Neural progenitor cell (in vitro differentiated cells): ENCODE results near the gene CFAP61.

ENCODE experiments used
- CTCF ChIP-seq: fragments of 200-600 bp; sonication (generic); IDR thresholded peaks from 2 replicates; pipeline ENCODE4 v1.5.1; 2017; ENCODE audit warnings: antibody characterized with exemption, mild to moderate bottlenecking
- EZH2 ChIP-seq: fragments of 200-600 bp; sonication (generic); IDR thresholded peaks from 2 replicates; pipeline ENCODE4 v1.6.1; 2017; ENCODE audit warnings: antibody characterized with exemption, mild to moderate bottlenecking, moderate library complexity
- EZH2phosphoT487 ChIP-seq: fragments of 200-600 bp; sonication (generic); IDR thresholded peaks from 2 replicates; pipeline ENCODE4 v1.6.1; 2017; ENCODE audit warnings: antibody characterized with exemption

DNA sequence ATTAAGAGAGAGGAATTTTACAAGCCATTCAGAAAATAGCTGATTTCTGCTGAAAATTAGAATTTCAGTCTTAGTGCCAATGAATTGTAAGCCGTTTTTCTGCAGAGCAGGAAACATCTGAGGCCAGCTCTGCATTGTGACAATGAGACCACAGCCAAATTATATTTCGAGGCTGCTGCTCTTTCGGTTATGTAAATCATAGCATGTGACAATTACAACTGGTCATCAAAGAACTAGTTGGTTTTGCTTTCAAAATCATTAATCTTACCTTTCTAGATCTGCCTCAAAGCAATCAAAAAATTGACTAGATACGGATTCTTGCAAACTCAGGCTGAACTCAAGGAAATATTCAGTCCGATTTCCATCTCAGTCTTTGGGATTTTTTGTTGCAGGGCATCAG lies 282.2 kb downstream of the CFAP61 start:
- no peak for TF ChIP-seq CTCF
- TF ChIP-seq EZH2, result no peak
- TF ChIP-seq EZH2phosphoT487, result no peak
